GM23338 (cell line): ENCODE results near the gene PROZ.
A peak's percentile ranks its signal among the peaks of the same experiment; 100 is the strongest.

Experiments used
- CREB1 ChIP-seq: fragments of 250-450 bp; sonication (Bioruptor Pico); IDR thresholded peaks from 2 replicates; pipeline ENCODE4 v1.5.0; 2020; ENCODE audit warnings: low read depth, mild to moderate bottlenecking, moderate library complexity
- EZH2 ChIP-seq: fragments of 200-600 bp; sonication (generic); IDR thresholded peaks from one replicate; pipeline ENCODE4 v1.8.0; 2017; ENCODE audit warnings: antibody characterized with exemption, mild to moderate bottlenecking, low read depth; ENCODE audit not compliant: unreplicated experiment
- EZH2phosphoT487 ChIP-seq: fragments of 200-600 bp; sonication (generic); IDR thresholded peaks from one replicate; pipeline ENCODE4 v1.8.1; 2018; ENCODE audit warnings: antibody characterized with exemption; ENCODE audit not compliant: unreplicated experiment
- JUNB ChIP-seq: IDR thresholded peaks from one replicate; pipeline ENCODE4 v1.6.1; 2016; ENCODE audit warnings: antibody characterized with exemption; ENCODE audit not compliant: unreplicated experiment
- NANOG ChIP-seq: IDR thresholded peaks from 2 replicates; pipeline ENCODE4 v1.6.1; 2016; ENCODE audit warnings: antibody characterized with exemption, borderline replicate concordance
- POLR2AphosphoS5 ChIP-seq: IDR thresholded peaks from 2 replicates; pipeline ENCODE4 v1.6.1; 2016; ENCODE audit warnings: antibody characterized with exemption, low read depth
- STAT1 ChIP-seq: IDR thresholded peaks from one replicate; pipeline ENCODE4 v1.6.1; 2016; ENCODE audit warnings: antibody characterized with exemption; ENCODE audit not compliant: unreplicated experiment
- ZNF114 ChIP-seq: fragments of 250-450 bp; sonication (Bioruptor Pico); IDR thresholded peaks from 2 replicates; pipeline ENCODE4 v1.5.0; 2020; ENCODE audit warnings: mild to moderate bottlenecking, moderate library complexity
- ZNF331 ChIP-seq: fragments of 250-450 bp; sonication (Bioruptor Pico); IDR thresholded peaks from 2 replicates; pipeline ENCODE4 v1.5.0; 2020; ENCODE audit warnings: low read depth, mild to moderate bottlenecking, moderate library complexity
- TF ChIP-seq, protein P1 (sequence below), 2 experiments: fragments of 200-600 bp in 1 of 2; sonication (generic) in 1 of 2; conservative IDR thresholded peaks; 2 replicates each; pipeline versions ENCODE4 v1.5.1 to v1.6.1; 2016 to 2017; ENCODE audit warnings: antibody characterized with exemption in 2 of 2, low read depth in 2 of 2, mild to moderate bottlenecking in 2 of 2, moderate library complexity in 1 of 2
- TF ChIP-seq, protein P2 (sequence below): IDR thresholded peaks from one replicate; pipeline ENCODE4 v1.6.1; 2018; ENCODE audit warnings: antibody characterized with exemption; ENCODE audit not compliant: unreplicated experiment

DNA sequence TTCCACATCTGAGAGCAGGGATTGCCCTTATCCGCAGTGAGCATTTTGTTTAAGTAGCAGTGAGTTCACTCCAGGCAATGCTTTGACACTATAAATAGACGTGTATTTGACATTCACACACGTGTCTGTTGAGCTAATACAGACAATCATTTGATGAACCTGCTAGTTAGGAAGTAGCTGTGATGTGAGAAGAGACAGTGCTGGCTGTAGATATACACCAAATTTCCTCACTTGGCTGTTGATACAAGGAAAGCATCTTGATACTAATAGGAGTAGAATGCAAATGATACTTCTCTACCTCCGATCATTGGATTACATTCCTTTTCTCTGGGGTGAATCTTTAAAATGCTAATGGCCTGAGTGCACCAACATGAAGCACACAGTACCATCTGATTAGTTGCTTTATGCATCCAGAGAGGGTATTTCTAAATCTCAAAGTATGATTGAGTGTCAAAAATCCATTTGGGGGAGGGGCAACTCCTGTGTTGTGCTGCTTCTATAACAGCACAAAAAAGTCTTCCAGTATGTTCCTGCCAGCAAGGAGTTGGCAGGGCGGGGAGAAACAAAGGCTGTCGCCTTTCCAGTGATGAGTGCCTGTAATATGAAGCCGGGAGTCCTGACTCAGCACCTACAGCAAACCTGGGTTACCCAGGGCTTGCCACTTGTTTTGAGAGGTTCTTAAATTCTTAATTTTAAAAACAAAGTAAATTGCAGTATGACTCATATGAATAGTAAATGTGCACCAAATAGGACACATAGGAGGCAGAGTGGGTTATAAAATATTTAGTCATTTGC, 58.0 kb downstream of the PROZ start:
- TF ChIP-seq, protein P1, sequence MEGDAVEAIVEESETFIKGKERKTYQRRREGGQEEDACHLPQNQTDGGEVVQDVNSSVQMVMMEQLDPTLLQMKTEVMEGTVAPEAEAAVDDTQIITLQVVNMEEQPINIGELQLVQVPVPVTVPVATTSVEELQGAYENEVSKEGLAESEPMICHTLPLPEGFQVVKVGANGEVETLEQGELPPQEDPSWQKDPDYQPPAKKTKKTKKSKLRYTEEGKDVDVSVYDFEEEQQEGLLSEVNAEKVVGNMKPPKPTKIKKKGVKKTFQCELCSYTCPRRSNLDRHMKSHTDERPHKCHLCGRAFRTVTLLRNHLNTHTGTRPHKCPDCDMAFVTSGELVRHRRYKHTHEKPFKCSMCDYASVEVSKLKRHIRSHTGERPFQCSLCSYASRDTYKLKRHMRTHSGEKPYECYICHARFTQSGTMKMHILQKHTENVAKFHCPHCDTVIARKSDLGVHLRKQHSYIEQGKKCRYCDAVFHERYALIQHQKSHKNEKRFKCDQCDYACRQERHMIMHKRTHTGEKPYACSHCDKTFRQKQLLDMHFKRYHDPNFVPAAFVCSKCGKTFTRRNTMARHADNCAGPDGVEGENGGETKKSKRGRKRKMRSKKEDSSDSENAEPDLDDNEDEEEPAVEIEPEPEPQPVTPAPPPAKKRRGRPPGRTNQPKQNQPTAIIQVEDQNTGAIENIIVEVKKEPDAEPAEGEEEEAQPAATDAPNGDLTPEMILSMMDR (conservative IDR thresholded peaks at IDR 0.05; ENCODE audit: low read depth in 2 of 2): no peak
- TF ChIP-seq ZNF114 (CRISPR knock-in tag) (no peak), EZH2 (no peak), POLR2AphosphoS5 (no peak), STAT1 (no peak), EZH2phosphoT487 (no peak), JUNB (no peak), NANOG (no peak), ZNF331 (CRISPR knock-in tag) (no peak), CREB1 (CRISPR knock-in tag) (peak; percentile 57; the same call in 1 of the 2 replicates)
- TF ChIP-seq, protein P2, sequence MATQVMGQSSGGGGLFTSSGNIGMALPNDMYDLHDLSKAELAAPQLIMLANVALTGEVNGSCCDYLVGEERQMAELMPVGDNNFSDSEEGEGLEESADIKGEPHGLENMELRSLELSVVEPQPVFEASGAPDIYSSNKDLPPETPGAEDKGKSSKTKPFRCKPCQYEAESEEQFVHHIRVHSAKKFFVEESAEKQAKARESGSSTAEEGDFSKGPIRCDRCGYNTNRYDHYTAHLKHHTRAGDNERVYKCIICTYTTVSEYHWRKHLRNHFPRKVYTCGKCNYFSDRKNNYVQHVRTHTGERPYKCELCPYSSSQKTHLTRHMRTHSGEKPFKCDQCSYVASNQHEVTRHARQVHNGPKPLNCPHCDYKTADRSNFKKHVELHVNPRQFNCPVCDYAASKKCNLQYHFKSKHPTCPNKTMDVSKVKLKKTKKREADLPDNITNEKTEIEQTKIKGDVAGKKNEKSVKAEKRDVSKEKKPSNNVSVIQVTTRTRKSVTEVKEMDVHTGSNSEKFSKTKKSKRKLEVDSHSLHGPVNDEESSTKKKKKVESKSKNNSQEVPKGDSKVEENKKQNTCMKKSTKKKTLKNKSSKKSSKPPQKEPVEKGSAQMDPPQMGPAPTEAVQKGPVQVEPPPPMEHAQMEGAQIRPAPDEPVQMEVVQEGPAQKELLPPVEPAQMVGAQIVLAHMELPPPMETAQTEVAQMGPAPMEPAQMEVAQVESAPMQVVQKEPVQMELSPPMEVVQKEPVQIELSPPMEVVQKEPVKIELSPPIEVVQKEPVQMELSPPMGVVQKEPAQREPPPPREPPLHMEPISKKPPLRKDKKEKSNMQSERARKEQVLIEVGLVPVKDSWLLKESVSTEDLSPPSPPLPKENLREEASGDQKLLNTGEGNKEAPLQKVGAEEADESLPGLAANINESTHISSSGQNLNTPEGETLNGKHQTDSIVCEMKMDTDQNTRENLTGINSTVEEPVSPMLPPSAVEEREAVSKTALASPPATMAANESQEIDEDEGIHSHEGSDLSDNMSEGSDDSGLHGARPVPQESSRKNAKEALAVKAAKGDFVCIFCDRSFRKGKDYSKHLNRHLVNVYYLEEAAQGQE: no peak
